Suprapubic skin (tissue), 3 donors: Measurements from ENCODE around the gene EVA1C.
"Not testable (repeated sequence)": the region's sequence is repeated elsewhere in the genome, so short reads cannot be mapped to it uniquely, and the experiment has no call there.

Experiments used
- EP300 ChIP-seq: sonication (generic); formaldehyde crosslinking; IDR thresholded peaks from one replicate; pipeline ENCODE4 v1.6.1; 2017; ENCODE audit warnings: antibody characterized with exemption
- TF ChIP-seq, protein P1 (sequence below), 2 donors: fragments of 200-600 bp in 1 of 2; fragments of 450-650 bp in 1 of 2; sonication (generic) in 1 of 2; IDR thresholded peaks; one replicate each; pipeline ENCODE4 v1.5.1; 2016 to 2019; ENCODE audit warnings: antibody characterized with exemption in 2 of 2, mild to moderate bottlenecking in 1 of 2, moderate library complexity in 1 of 2

DNA sequence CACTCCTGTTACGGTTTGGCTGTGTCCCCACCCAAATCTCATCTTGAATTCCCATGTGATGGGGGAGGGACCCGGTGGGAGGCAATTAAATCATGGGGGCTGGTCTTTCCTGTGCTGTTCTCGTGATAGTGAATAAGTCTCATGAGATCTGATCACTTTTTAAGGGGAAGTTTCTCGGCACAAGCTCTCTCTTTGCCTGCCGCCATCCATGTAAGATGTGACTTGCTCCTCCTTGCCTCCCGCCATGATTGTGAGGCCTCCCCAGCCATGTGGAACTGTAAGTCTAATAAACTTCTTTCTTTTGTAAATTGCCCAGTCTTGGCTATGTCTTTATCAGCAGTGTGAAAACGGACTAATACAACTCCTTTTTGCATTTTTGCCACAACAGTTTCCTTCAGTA lies 118.3 kb downstream of the EVA1C start:
- TF ChIP-seq, protein P1, sequence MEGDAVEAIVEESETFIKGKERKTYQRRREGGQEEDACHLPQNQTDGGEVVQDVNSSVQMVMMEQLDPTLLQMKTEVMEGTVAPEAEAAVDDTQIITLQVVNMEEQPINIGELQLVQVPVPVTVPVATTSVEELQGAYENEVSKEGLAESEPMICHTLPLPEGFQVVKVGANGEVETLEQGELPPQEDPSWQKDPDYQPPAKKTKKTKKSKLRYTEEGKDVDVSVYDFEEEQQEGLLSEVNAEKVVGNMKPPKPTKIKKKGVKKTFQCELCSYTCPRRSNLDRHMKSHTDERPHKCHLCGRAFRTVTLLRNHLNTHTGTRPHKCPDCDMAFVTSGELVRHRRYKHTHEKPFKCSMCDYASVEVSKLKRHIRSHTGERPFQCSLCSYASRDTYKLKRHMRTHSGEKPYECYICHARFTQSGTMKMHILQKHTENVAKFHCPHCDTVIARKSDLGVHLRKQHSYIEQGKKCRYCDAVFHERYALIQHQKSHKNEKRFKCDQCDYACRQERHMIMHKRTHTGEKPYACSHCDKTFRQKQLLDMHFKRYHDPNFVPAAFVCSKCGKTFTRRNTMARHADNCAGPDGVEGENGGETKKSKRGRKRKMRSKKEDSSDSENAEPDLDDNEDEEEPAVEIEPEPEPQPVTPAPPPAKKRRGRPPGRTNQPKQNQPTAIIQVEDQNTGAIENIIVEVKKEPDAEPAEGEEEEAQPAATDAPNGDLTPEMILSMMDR (IDR thresholded peaks at IDR 0.05), result not testable (repeated sequence)
- not testable (repeated sequence) for TF ChIP-seq EP300
